ENCODE measurements around the gene SGF29.

Gene SGF29

GRCh38 chr16:28540346-28540745 lies 13.4 kb upstream of the SGF29 start:
- H2AFZ ChIP-seq (ENCODE audit: low read length) = no peak overlapping the region
- no peak overlapping the region for H3K27ac ChIP-seq (ENCODE audit: low read depth, low read length, poor library complexity, severe bottlenecking)
- no peaks in the 10 kb centered on the region for H3F3A ChIP-seq (ENCODE audit: insufficient read depth, low read length)
- no peak overlapping the region for H3K9ac ChIP-seq (ENCODE audit: low read length)
- peaks cover 7% of the 10 kb centered on the region; the same call in 1 of the 2 replicates for H3K27me3 ChIP-seq (ENCODE audit: insufficient read depth, low read length)
- no peaks in the 10 kb centered on the region for H3K36me3 ChIP-seq (ENCODE audit: insufficient read depth, low read length)
- no peak overlapping the region for H3K4me3 ChIP-seq (ENCODE audit: low read depth, low read length, poor library complexity, severe bottlenecking)
- no peaks in the 10 kb centered on the region for H4K20me1 ChIP-seq (ENCODE audit: insufficient read depth, low read length)
- no peaks in the 10 kb centered on the region for H3K9me2 ChIP-seq (ENCODE audit: low read depth, low read length)
- H3K4me2 ChIP-seq (ENCODE audit: low read length) = no peak overlapping the region
- H3K4me1 ChIP-seq (ENCODE audit: insufficient read depth, low read length, severe bottlenecking) = no peaks in the 10 kb centered on the region
- no peaks in the 10 kb centered on the region for H3K9me3 ChIP-seq (ENCODE audit: low read length)
- H3K79me2 ChIP-seq (ENCODE audit: insufficient read depth, low read length) = no peaks in the 10 kb centered on the region
- TF ChIP-seq EZH2 (IDR thresholded peaks at IDR 0.05; ENCODE audit: borderline replicate concordance, low read length) (no peak), CTCF (IDR thresholded peaks at IDR 0.05; ENCODE audit: low read length) (no peak)

- no peaks in the 10 kb centered on the region for H3K9me2 ChIP-seq (ENCODE audit: low read depth, low read length)
- no peak for TF ChIP-seq CTCF (IDR thresholded peaks at IDR 0.05; ENCODE audit: low read length)
- no peak for TF ChIP-seq EZH2 (IDR thresholded peaks at IDR 0.05; ENCODE audit: borderline replicate concordance, low read length)
- no peaks in the 10 kb centered on the region for H3F3A ChIP-seq (ENCODE audit: insufficient read depth, low read length)
Measured at GRCh38 chr16:28542646-28543045, 11.1 kb upstream of the SGF29 start.

GRCh38 chr16:28543072-28543471 lies 10.6 kb upstream of the SGF29 start:
- TF ChIP-seq EZH2 (IDR thresholded peaks at IDR 0.05; ENCODE audit: borderline replicate concordance, low read length) = no peak
- no peak for TF ChIP-seq CTCF (IDR thresholded peaks at IDR 0.05; ENCODE audit: low read length)
- Histone ChIP-seq H3K27ac (ENCODE audit: low read depth, low read length, poor library complexity, severe bottlenecking) (no peak overlapping the region), H3K27me3 (ENCODE audit: insufficient read depth, low read length) (peaks cover 7% of the 10 kb centered on the region; the same call in 1 of the 2 replicates), H3K79me2 (ENCODE audit: insufficient read depth, low read length) (no peaks in the 10 kb centered on the region), H3K9me3 (ENCODE audit: low read length) (no peaks in the 10 kb centered on the region), H3K4me1 (ENCODE audit: insufficient read depth, low read length, severe bottlenecking) (no peaks in the 10 kb centered on the region), H3F3A (ENCODE audit: insufficient read depth, low read length) (no peaks in the 10 kb centered on the region), H2AFZ (ENCODE audit: low read length) (no peak overlapping the region), H3K4me2 (ENCODE audit: low read length) (peak overlapping the region; percentile 40; the same call in 1 of the 2 replicates), H3K36me3 (ENCODE audit: insufficient read depth, low read length) (no peaks in the 10 kb centered on the region), H3K9ac (ENCODE audit: low read length) (no peak overlapping the region), H4K20me1 (ENCODE audit: insufficient read depth, low read length) (no peaks in the 10 kb centered on the region), H3K9me2 (ENCODE audit: low read depth, low read length) (no peaks in the 10 kb centered on the region), H3K4me3 (ENCODE audit: low read depth, low read length, poor library complexity, severe bottlenecking) (peak overlapping the region; percentile 20)

More at GRCh38 chr16:28542646-28543045, 11.1 kb upstream of the SGF29 start:
- no peak overlapping the region for H3K9ac ChIP-seq (ENCODE audit: low read length)
- no peaks in the 10 kb centered on the region for H3K36me3 ChIP-seq (ENCODE audit: insufficient read depth, low read length)
- H2AFZ ChIP-seq (ENCODE audit: low read length) = no peak overlapping the region
- H4K20me1 ChIP-seq (ENCODE audit: insufficient read depth, low read length) = no peaks in the 10 kb centered on the region
- H3K4me1 ChIP-seq (ENCODE audit: insufficient read depth, low read length, severe bottlenecking) = no peaks in the 10 kb centered on the region
- no peaks in the 10 kb centered on the region for H3K9me3 ChIP-seq (ENCODE audit: low read length)
- H3K79me2 ChIP-seq (ENCODE audit: insufficient read depth, low read length) = no peaks in the 10 kb centered on the region
- peaks cover 7% of the 10 kb centered on the region; the same call in 1 of the 2 replicates for H3K27me3 ChIP-seq (ENCODE audit: insufficient read depth, low read length)
- H3K4me3 ChIP-seq (ENCODE audit: low read depth, low read length, poor library complexity, severe bottlenecking) = peak overlapping the region; percentile 20
- H3K27ac ChIP-seq (ENCODE audit: low read depth, low read length, poor library complexity, severe bottlenecking) = no peak overlapping the region
- H3K4me2 ChIP-seq (ENCODE audit: low read length) = no peak overlapping the region

All from OCI-LY1 (cell line).